Measurements from ENCODE around the gene PACSIN3. TPM values are rescaled to one million over a fixed set of nuclear protein-coding genes. Genes with fewer than 3 reads are reported as not detected.

Gene PACSIN3
- total and polyA plus RNA-seq, 2 of the 13 experiments (the other 11 are each of a cell fraction or from before 2014, with no cell fraction given), result 47.9 to 93.3 TPM

DNA sequence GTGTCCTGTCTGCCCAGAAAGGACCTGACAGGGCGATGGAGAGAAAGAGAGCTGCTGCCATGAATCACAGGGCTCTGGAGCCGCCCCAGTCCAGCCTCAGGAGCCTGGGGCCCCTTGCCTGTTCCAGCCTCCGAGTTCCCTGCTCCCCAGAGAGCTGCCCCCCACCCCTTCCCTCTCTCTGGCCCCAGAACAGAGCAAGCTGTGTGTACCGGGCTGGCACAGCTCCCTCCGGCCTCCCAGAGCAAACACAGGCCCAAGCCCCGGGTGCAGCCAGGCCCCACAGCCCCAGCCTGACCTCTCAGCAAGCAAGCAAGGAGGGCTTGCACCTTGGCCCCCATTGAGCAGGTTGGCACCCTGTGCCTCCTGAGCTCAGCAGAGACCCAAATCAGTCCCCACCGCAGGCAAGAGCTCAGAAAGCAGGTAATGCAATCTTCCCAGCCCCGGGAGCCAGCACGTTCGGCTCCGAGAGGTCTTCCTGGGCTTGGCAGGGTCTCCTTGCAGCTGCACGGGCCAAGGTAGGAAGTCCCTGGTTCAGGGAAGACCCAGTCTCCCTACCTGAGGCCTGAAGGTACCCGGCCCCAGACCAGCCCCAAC lies 1.4 kb downstream of the PACSIN3 start (continued):
- no peak for TF ChIP-seq GTF3A (CRISPR knock-in tag; conservative IDR thresholded peaks at IDR 0.05)
- TF ChIP-seq ZNF331 (CRISPR knock-in tag; IDR thresholded peaks at IDR 0.05), result peak; percentile 16; the same call in 1 of the 2 replicates
- TF ChIP-seq ZNF547 (CRISPR knock-in tag; IDR thresholded peaks at IDR 0.05), result 0 out of 2 replicates have a peak, but pooled peaks have one; percentile 23
- TF ChIP-seq, protein P1, sequence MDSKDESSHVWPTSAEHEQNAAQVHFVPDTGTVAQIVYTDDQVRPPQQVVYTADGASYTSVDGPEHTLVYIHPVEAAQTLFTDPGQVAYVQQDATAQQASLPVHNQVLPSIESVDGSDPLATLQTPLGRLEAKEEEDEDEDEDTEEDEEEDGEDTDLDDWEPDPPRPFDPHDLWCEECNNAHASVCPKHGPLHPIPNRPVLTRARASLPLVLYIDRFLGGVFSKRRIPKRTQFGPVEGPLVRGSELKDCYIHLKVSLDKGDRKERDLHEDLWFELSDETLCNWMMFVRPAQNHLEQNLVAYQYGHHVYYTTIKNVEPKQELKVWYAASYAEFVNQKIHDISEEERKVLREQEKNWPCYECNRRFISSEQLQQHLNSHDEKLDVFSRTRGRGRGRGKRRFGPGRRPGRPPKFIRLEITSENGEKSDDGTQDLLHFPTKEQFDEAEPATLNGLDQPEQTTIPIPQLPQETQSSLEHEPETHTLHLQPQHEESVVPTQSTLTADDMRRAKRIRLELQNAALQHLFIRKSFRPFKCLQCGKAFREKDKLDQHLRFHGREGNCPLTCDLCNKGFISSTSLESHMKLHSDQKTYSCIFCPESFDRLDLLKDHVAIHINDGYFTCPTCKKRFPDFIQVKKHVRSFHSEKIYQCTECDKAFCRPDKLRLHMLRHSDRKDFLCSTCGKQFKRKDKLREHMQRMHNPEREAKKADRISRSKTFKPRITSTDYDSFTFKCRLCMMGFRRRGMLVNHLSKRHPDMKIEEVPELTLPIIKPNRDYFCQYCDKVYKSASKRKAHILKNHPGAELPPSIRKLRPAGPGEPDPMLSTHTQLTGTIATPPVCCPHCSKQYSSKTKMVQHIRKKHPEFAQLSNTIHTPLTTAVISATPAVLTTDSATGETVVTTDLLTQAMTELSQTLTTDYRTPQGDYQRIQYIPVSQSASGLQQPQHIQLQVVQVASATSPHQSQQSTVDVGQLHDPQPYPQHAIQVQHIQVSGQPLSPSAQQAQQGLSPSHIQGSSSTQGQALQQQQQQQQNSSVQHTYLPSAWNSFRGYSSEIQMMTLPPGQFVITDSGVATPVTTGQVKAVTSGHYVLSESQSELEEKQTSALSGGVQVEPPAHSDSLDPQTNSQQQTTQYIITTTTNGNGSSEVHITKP (CRISPR knock-in tag; IDR thresholded peaks at IDR 0.05; ENCODE audit: low read depth), result no peak
- TF ChIP-seq, protein P2, sequence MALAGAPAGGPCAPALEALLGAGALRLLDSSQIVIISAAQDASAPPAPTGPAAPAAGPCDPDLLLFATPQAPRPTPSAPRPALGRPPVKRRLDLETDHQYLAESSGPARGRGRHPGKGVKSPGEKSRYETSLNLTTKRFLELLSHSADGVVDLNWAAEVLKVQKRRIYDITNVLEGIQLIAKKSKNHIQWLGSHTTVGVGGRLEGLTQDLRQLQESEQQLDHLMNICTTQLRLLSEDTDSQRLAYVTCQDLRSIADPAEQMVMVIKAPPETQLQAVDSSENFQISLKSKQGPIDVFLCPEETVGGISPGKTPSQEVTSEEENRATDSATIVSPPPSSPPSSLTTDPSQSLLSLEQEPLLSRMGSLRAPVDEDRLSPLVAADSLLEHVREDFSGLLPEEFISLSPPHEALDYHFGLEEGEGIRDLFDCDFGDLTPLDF (CRISPR knock-in tag; IDR thresholded peaks at IDR 0.05), result 0 out of 2 replicates have a peak, but pooled peaks have one; percentile 23
- TF ChIP-seq, protein P3, sequence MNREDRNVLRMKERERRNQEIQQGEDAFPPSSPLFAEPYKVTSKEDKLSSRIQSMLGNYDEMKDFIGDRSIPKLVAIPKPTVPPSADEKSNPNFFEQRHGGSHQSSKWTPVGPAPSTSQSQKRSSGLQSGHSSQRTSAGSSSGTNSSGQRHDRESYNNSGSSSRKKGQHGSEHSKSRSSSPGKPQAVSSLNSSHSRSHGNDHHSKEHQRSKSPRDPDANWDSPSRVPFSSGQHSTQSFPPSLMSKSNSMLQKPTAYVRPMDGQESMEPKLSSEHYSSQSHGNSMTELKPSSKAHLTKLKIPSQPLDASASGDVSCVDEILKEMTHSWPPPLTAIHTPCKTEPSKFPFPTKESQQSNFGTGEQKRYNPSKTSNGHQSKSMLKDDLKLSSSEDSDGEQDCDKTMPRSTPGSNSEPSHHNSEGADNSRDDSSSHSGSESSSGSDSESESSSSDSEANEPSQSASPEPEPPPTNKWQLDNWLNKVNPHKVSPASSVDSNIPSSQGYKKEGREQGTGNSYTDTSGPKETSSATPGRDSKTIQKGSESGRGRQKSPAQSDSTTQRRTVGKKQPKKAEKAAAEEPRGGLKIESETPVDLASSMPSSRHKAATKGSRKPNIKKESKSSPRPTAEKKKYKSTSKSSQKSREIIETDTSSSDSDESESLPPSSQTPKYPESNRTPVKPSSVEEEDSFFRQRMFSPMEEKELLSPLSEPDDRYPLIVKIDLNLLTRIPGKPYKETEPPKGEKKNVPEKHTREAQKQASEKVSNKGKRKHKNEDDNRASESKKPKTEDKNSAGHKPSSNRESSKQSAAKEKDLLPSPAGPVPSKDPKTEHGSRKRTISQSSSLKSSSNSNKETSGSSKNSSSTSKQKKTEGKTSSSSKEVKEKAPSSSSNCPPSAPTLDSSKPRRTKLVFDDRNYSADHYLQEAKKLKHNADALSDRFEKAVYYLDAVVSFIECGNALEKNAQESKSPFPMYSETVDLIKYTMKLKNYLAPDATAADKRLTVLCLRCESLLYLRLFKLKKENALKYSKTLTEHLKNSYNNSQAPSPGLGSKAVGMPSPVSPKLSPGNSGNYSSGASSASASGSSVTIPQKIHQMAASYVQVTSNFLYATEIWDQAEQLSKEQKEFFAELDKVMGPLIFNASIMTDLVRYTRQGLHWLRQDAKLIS (CRISPR knock-in tag; IDR thresholded peaks at IDR 0.05), result no peak
- TF ChIP-seq ATF1 (CRISPR knock-in tag; IDR thresholded peaks at IDR 0.05), result no peak
- peak; percentile 99 for TF ChIP-seq HNRNPL (IDR thresholded peaks at IDR 0.05; ENCODE audit: low read depth, low read length)
- TF ChIP-seq, protein P4, sequence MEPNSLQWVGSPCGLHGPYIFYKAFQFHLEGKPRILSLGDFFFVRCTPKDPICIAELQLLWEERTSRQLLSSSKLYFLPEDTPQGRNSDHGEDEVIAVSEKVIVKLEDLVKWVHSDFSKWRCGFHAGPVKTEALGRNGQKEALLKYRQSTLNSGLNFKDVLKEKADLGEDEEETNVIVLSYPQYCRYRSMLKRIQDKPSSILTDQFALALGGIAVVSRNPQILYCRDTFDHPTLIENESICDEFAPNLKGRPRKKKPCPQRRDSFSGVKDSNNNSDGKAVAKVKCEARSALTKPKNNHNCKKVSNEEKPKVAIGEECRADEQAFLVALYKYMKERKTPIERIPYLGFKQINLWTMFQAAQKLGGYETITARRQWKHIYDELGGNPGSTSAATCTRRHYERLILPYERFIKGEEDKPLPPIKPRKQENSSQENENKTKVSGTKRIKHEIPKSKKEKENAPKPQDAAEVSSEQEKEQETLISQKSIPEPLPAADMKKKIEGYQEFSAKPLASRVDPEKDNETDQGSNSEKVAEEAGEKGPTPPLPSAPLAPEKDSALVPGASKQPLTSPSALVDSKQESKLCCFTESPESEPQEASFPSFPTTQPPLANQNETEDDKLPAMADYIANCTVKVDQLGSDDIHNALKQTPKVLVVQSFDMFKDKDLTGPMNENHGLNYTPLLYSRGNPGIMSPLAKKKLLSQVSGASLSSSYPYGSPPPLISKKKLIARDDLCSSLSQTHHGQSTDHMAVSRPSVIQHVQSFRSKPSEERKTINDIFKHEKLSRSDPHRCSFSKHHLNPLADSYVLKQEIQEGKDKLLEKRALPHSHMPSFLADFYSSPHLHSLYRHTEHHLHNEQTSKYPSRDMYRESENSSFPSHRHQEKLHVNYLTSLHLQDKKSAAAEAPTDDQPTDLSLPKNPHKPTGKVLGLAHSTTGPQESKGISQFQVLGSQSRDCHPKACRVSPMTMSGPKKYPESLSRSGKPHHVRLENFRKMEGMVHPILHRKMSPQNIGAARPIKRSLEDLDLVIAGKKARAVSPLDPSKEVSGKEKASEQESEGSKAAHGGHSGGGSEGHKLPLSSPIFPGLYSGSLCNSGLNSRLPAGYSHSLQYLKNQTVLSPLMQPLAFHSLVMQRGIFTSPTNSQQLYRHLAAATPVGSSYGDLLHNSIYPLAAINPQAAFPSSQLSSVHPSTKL (CRISPR knock-in tag; IDR thresholded peaks at IDR 0.05), result peak; percentile 59; the same call in 1 of the 2 replicates
- TF ChIP-seq, protein P5, sequence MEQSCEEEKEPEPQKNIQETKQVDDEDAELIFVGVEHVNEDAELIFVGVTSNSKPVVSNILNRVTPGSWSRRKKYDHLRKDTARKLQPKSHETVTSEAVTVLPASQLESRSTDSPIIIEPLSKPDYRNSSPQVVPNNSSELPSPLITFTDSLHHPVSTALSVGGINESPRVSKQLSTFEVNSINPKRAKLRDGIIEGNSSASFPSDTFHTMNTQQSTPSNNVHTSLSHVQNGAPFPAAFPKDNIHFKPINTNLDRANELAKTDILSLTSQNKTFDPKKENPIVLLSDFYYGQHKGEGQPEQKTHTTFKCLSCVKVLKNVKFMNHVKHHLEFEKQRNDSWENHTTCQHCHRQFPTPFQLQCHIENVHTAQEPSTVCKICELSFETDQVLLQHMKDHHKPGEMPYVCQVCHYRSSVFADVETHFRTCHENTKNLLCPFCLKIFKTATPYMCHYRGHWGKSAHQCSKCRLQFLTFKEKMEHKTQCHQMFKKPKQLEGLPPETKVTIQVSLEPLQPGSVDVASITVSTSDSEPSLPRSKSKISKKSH (CRISPR knock-in tag; IDR thresholded peaks at IDR 0.05; ENCODE audit: borderline replicate concordance), result peak; percentile 23; the same call in 1 of the 2 replicates
- no peak for TF ChIP-seq ZNF850 (CRISPR knock-in tag; conservative IDR thresholded peaks at IDR 0.05)
- no peak for TF ChIP-seq HMGA1 (CRISPR knock-in tag; conservative IDR thresholded peaks at IDR 0.05)
- peak; percentile 92 for TF ChIP-seq ZNF292 (CRISPR knock-in tag; IDR thresholded peaks at IDR 0.05; ENCODE audit: borderline replicate concordance, low read depth)
- peak; percentile 98 for TF ChIP-seq ZFX (CRISPR knock-in tag; IDR thresholded peaks at IDR 0.05; ENCODE audit: low read depth)
